ENCODE results near the gene MS4A18. TPM values are rescaled to one million over a fixed set of nuclear protein-coding genes. Genes with fewer than 3 reads are reported as not detected.

MS4A18 gene
- total RNA-seq, 1 donor from 2014 or later: not detected

- TF ChIP-seq CTCF (conservative IDR thresholded peaks at IDR 0.05; ENCODE audit: low read depth, low read length): no peak
- no peak overlapping the region for H3K4me3 ChIP-seq (ENCODE audit: low read depth, low read length)
- no peak for DNase-seq (ENCODE audit: low read depth)
These were observed 56.9 kb downstream of the MS4A18 start for GRCh38 chr11:60781286-60781980.

- TF ChIP-seq CTCF (conservative IDR thresholded peaks at IDR 0.05; ENCODE audit: low read depth, low read length): no peak
- H3K4me3 ChIP-seq (ENCODE audit: low read depth, low read length): no peak overlapping the region
- no peak for DNase-seq (ENCODE audit: low read depth)
These were observed 57.4 kb downstream of the MS4A18 start for GRCh38 chr11:60781981-60782316.

- no peak for TF ChIP-seq CTCF (conservative IDR thresholded peaks at IDR 0.05; ENCODE audit: low read depth, low read length)
- no peak for DNase-seq (ENCODE audit: low read depth)
- no peak overlapping the region for H3K4me3 ChIP-seq (ENCODE audit: low read depth, low read length)
These were observed 58.0 kb downstream of the MS4A18 start for GRCh38 chr11:60782393-60783140.

- no peak overlapping the region for H3K4me3 ChIP-seq (ENCODE audit: low read depth, low read length)
- no peak for TF ChIP-seq CTCF (conservative IDR thresholded peaks at IDR 0.05; ENCODE audit: low read depth, low read length)
- no peak for DNase-seq (ENCODE audit: low read depth)
These were observed 58.6 kb downstream of the MS4A18 start for GRCh38 chr11:60783141-60783484.

GRCh38 chr11:60783911-60784310, 59.4 kb downstream of the MS4A18 start:
- no peak for DNase-seq (ENCODE audit: low read depth)
- TF ChIP-seq CTCF (conservative IDR thresholded peaks at IDR 0.05; ENCODE audit: low read depth, low read length): no peak
- no peak overlapping the region for H3K4me3 ChIP-seq (ENCODE audit: low read depth, low read length)

GRCh38 chr11:60785136-60785535, 60.6 kb downstream of the MS4A18 start, which contains the start of gene MS4A10:
MS4A10 (plus strand) TSS chr11:60785333; CDS start chr11:60790336, 5,003 bp downstream.
- no peak for TF ChIP-seq CTCF (conservative IDR thresholded peaks at IDR 0.05; ENCODE audit: low read depth, low read length)
- H3K4me3 ChIP-seq (ENCODE audit: low read depth, low read length): no peak within 1 kb of the TSS

More at GRCh38 chr11:60785136-60785535, 60.6 kb downstream of the MS4A18 start, which contains the start of gene MS4A10:
- DNase-seq (ENCODE audit: low read depth): no peak

All from epithelial cell of proximal tubule (primary cell).